Right lobe of liver (tissue), 4 donors: ENCODE data around the gene NR1I2.

Experiments
- CTCF ChIP-seq, 4 donors: fragments of 200-600 bp in 3 of 4; fragments of 450-650 bp in 1 of 4; IDR thresholded peaks; one replicate each; pipeline versions ENCODE4 v1.5.1 to v1.8.0; 2016 to 2022; ENCODE audit warnings: antibody characterized with exemption in 4 of 4, mild to moderate bottlenecking in 2 of 4
- POLR2A ChIP-seq: fragments of 450-650 bp; IDR thresholded peaks from one replicate; pipeline ENCODE4 v1.6.1; 2017; ENCODE audit warnings: antibody characterized with exemption, mild to moderate bottlenecking
- donor health status: DM: no; HTN: no; CAD: no.
- donor health status: DM: no; HTN: no; CAD: no.
- donor health status: DM: no; HTN: yes; CAD: no.

- no peak for TF ChIP-seq CTCF (IDR thresholded peaks at IDR 0.05)
- TF ChIP-seq POLR2A: no peak
These were observed 35.5 kb upstream of the NR1I2 start for GRCh38 chr3:119746423-119746822.
